Measurements from ENCODE around the gene SLC2A14. TPM values are rescaled to one million over a fixed set of nuclear protein-coding genes. Genes with fewer than 3 reads are reported as not detected.
"Not testable (repeated sequence)": the region's sequence is repeated elsewhere in the genome, so short reads cannot be mapped to it uniquely, and the experiment has no call there.

The SLC2A14 gene
- total RNA-seq, 4 donors from 2014 or later, result 0.48 to 0.96 TPM; not detected in 2

DNA sequence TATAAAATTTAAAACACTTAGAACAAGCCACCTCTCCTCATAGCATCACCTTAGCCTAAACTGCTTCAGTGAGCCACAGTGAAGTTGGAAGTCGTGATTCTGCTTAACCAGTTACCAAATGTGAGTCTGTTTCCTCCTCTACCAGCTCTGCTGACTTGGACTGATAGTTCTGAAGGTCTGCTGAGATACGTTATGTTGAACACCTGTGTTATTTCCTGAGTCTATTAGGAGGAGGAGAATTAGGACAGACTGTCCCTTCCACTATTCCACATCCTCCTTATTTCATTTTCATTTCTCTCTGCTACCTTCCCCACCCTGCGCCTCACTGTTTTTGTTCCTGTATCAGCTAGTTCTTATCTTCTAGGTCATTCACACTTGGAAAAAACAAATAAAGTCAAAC, 2.4 kb downstream of the SLC2A14 start:
- DNase-seq, result no peak
- TF ChIP-seq POLR2AphosphoS5 (IDR thresholded peaks at IDR 0.05) (no peak), POLR2A (IDR thresholded peaks at IDR 0.05) (no peak), EP300 (IDR thresholded peaks at IDR 0.05; ENCODE audit: low read depth) (no peak)
- TF ChIP-seq, protein P1, sequence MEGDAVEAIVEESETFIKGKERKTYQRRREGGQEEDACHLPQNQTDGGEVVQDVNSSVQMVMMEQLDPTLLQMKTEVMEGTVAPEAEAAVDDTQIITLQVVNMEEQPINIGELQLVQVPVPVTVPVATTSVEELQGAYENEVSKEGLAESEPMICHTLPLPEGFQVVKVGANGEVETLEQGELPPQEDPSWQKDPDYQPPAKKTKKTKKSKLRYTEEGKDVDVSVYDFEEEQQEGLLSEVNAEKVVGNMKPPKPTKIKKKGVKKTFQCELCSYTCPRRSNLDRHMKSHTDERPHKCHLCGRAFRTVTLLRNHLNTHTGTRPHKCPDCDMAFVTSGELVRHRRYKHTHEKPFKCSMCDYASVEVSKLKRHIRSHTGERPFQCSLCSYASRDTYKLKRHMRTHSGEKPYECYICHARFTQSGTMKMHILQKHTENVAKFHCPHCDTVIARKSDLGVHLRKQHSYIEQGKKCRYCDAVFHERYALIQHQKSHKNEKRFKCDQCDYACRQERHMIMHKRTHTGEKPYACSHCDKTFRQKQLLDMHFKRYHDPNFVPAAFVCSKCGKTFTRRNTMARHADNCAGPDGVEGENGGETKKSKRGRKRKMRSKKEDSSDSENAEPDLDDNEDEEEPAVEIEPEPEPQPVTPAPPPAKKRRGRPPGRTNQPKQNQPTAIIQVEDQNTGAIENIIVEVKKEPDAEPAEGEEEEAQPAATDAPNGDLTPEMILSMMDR (IDR thresholded peaks at IDR 0.05), result no peak
- 39 to 51% methylated on average over 3 of the region's 3 CpGs for WGBS, 2 donors (ENCODE audit: low coverage in 1 of 2)
- no peaks in the 10 kb centered on the region for H3K4me1 ChIP-seq
- in situ Hi-C loops (cut with MboI; ENCODE audit: low pct_ligation_motif_present in 1 of 4, low pct_unique_long_range_greater_than_20kb in 1 of 4, low sequenced_read_pairs in 3 of 4) (loop anchor here in 1 of 4 donors (25.0 kb wide), 1 partner anchor 142 kb away; no protein-coding TSS in a partner anchor), intact Hi-C loops (cut with DNase I; ENCODE audit: low total_unique reads) (no loop called here)
- no peak overlapping the region for H3K4me3 ChIP-seq
- no peaks in the 10 kb centered on the region for H3K9me3 ChIP-seq
- H3K36me3 ChIP-seq, result no peaks in the 10 kb centered on the region
- peaks cover 24% of the 10 kb centered on the region for H3K27me3 ChIP-seq
- H3K27ac ChIP-seq, result no peak overlapping the region

GRCh38 chr12:7869137-7869536, 3.6 kb downstream of the SLC2A14 start:
- H3K4me1 ChIP-seq, result no peaks in the 10 kb centered on the region
- in situ Hi-C loops (cut with MboI; ENCODE audit: low pct_ligation_motif_present in 1 of 4, low pct_unique_long_range_greater_than_20kb in 1 of 4, low sequenced_read_pairs in 3 of 4) (loop anchor here in 2 of 4 donors (10.0 to 25.0 kb wide), 2 partner anchors 126 to 143 kb away; no protein-coding TSS in a partner anchor), intact Hi-C loops (cut with DNase I; ENCODE audit: low total_unique reads) (no loop called here)
- no peaks in the 10 kb centered on the region for H3K9me3 ChIP-seq
- no peak overlapping the region for H3K27ac ChIP-seq
- TF ChIP-seq EP300 (IDR thresholded peaks at IDR 0.05; ENCODE audit: low read depth), result no peak
- no peak for TF ChIP-seq POLR2A (IDR thresholded peaks at IDR 0.05)
- no peak for TF ChIP-seq POLR2AphosphoS5 (IDR thresholded peaks at IDR 0.05)
- TF ChIP-seq, protein P1 (IDR thresholded peaks at IDR 0.05), result no peak
- WGBS, 2 donors (ENCODE audit: low coverage in 1 of 2), result 91 to 92% methylated on average over 3 to 4 of the region's 4 CpGs
- no peak overlapping the region for H3K4me3 ChIP-seq
- no peak for DNase-seq
- no peaks in the 10 kb centered on the region for H3K36me3 ChIP-seq
- peaks cover 24% of the 10 kb centered on the region for H3K27me3 ChIP-seq

- 70 to 76% methylated on average over 3 to 4 of the region's 4 CpGs for WGBS, 2 donors (ENCODE audit: low coverage in 1 of 2)
- in situ Hi-C loops (cut with MboI; ENCODE audit: low pct_ligation_motif_present in 1 of 4, low pct_unique_long_range_greater_than_20kb in 1 of 4, low sequenced_read_pairs in 3 of 4), result loop anchor here in 2 of 4 donors (10.0 to 25.0 kb wide), 2 partner anchors 126 to 144 kb away; no protein-coding TSS in a partner anchor
- no peak overlapping the region for H3K4me3 ChIP-seq
- no peak overlapping the region for H3K27ac ChIP-seq
- H3K4me1 ChIP-seq, result no peaks in the 10 kb centered on the region
- H3K9me3 ChIP-seq, result no peaks in the 10 kb centered on the region
- H3K36me3 ChIP-seq, result no peaks in the 10 kb centered on the region
- intact Hi-C loops (cut with DNase I; ENCODE audit: low total_unique reads), result no loop called here
- peaks cover 21% of the 10 kb centered on the region for H3K27me3 ChIP-seq
- no peak for TF ChIP-seq POLR2A (IDR thresholded peaks at IDR 0.05)
- no peak for TF ChIP-seq EP300 (IDR thresholded peaks at IDR 0.05; ENCODE audit: low read depth)
- no peak for TF ChIP-seq POLR2AphosphoS5 (IDR thresholded peaks at IDR 0.05)
- TF ChIP-seq, protein P1 (IDR thresholded peaks at IDR 0.05), result no peak
- DNase-seq, result no peak
Observed at GRCh38 chr12:7868391-7868790, 4.3 kb downstream of the SLC2A14 start.

DNA sequence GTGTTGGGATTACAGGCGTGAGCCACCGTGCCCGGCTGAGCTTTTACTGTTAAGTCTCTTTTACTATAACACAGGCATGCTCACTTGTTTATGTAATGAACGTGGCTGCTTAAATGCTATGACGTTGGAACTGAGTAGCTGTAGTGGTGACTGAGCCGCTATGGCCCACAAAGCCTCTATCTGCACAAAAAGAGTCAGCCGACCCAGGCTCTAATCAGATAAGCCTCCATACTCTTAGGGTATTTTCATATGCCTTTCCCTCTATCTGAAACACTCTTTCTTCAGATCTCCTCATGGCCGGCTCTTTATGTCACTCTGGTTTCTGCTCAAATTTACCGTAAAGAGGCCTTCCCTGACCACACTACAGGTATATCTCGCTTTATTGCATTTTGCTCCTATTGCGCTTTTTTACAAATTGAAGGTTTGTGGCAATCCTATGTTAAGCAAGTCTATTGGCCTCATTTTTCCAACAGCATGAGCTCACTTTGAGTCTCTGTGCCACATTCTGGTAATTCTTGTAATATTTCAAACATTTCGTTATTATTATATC, 8.0 kb downstream of the SLC2A14 start:
- H3K4me1 ChIP-seq, result peaks cover 0 to 4% (median 1%) of the 10 kb centered on the region in 4 donors
- no peaks in the 10 kb centered on the region for H3K27me3 ChIP-seq
- H3K4me3 ChIP-seq, result no peak overlapping the region
- DNase-seq, result no peak
- H3K9me3 ChIP-seq, result no peaks in the 10 kb centered on the region
- in situ Hi-C loops (cut with MboI; ENCODE audit: low pct_ligation_motif_present in 1 of 4, low pct_unique_long_range_greater_than_20kb in 1 of 4, low sequenced_read_pairs in 3 of 4), result loop anchor here in 2 of 4 donors (10.0 to 25.0 kb wide), 2 partner anchors 130 to 148 kb away; no protein-coding TSS in a partner anchor
- H3K36me3 ChIP-seq, result no peaks in the 10 kb centered on the region
- no peak overlapping the region for H3K27ac ChIP-seq
- WGBS, 2 donors (ENCODE audit: low coverage in 1 of 2), result 86 to 88% methylated on average over 5 to 12 of the region's 12 CpGs
- TF ChIP-seq, protein P1 (IDR thresholded peaks at IDR 0.05), result no peak
- TF ChIP-seq POLR2A (IDR thresholded peaks at IDR 0.05) (no peak), POLR2AphosphoS5 (IDR thresholded peaks at IDR 0.05) (no peak), EP300 (IDR thresholded peaks at IDR 0.05; ENCODE audit: low read depth) (no peak)
- intact Hi-C loops (cut with DNase I; ENCODE audit: low total_unique reads), result loop anchor here (1.0 to 5.0 kb wide), 2 partner anchors 109 to 128 kb away; no protein-coding TSS in a partner anchor

GRCh38 chr12:7862814-7863348, 9.8 kb downstream of the SLC2A14 start:
- not testable (repeated sequence) for H3K4me1 ChIP-seq, H3K27me3 ChIP-seq, H3K9me3 ChIP-seq, H3K4me3 ChIP-seq, H3K36me3 ChIP-seq, H3K27ac ChIP-seq, DNase-seq
- 75 to 77% methylated on average over 14 to 20 of the region's 20 CpGs for WGBS, 2 donors (ENCODE audit: low coverage in 1 of 2)
- in situ Hi-C loops (cut with MboI; ENCODE audit: low pct_ligation_motif_present in 1 of 4, low pct_unique_long_range_greater_than_20kb in 1 of 4, low sequenced_read_pairs in 3 of 4), result loop anchor here in 2 of 4 donors (10.0 to 25.0 kb wide), 2 partner anchors 132 to 149 kb away; no protein-coding TSS in a partner anchor
- intact Hi-C loops (cut with DNase I; ENCODE audit: low total_unique reads), result loop anchor here (5.0 kb wide), 1 partner anchor 129 kb away; no protein-coding TSS in a partner anchor

GRCh38 chr12:7862301-7862700, 10.4 kb downstream of the SLC2A14 start:
- not testable (repeated sequence) for H3K4me3 ChIP-seq, H3K27ac ChIP-seq, H3K36me3 ChIP-seq, H3K27me3 ChIP-seq, H3K9me3 ChIP-seq, DNase-seq, H3K4me1 ChIP-seq
- intact Hi-C loops (cut with DNase I; ENCODE audit: low total_unique reads) (loop anchor here (5.0 kb wide), 1 partner anchor 130 kb away; no protein-coding TSS in a partner anchor), in situ Hi-C loops (cut with MboI; ENCODE audit: low pct_ligation_motif_present in 1 of 4, low pct_unique_long_range_greater_than_20kb in 1 of 4, low sequenced_read_pairs in 3 of 4) (loop anchor here in 2 of 4 donors (10.0 to 25.0 kb wide), 2 partner anchors 132 to 150 kb away; no protein-coding TSS in a partner anchor)
- WGBS, 2 donors (ENCODE audit: low coverage in 1 of 2), result 96% methylated on average over 24 of the region's 24 CpGs; no CpG with 5 or more reads in 1 of the 2 donors

Data from transverse colon (tissue), 4 donors.